Panc1 (cell line): Measurements from ENCODE around the gene CCDC59. TPM values are rescaled to one million over a fixed set of nuclear protein-coding genes. Genes with fewer than 3 reads are reported as not detected.
A peak's percentile ranks its signal among the peaks of the same experiment; 100 is the strongest.

Source experiments
- ATAC-seq: fragments of 200-7000 bp; cut with Tn5 transposase; 2 replicates; pipeline ENCODE4 v1.9.1; 2020; ENCODE audit warnings: mild to moderate bottlenecking, moderate library complexity
- BruUV-seq: library from RNA; stranded (reverse); fragments of 400-500 nt; replicated peaks from 2 replicates; lab custom pipeline; 2021; lab: Mats Ljungman, UMichigan
- CTCF ChIA-PET: fragments of 300-600 bp; sonication (Branson Sonifier 250); formaldehyde crosslinking; loops from one replicate; lab custom pipeline; 2022; ENCODE audit warnings: antibody characterized with exemption; lab: Charles Lee
- POLR2A ChIA-PET: fragments of 300-600 bp; sonication (Branson Sonifier 250); formaldehyde crosslinking; loops from one replicate; lab custom pipeline; 2022; ENCODE audit warnings: antibody characterized with exemption; lab: Charles Lee
- DNase-seq: peaks from one replicate; pipeline ENCODE4 v3.0.0-alpha.2; 2010; ENCODE audit warnings: low read depth, low spot score
- H3K27ac ChIP-seq: 2 replicates; pipeline ENCODE4 v1.5.1; 2011; ENCODE audit warnings: mild to moderate bottlenecking, low read length, inconsistent platforms
- H3K27me3 ChIP-seq: fragments of 200-500 bp; sonication (Bioruptor generic); 2 replicates; pipeline ENCODE4 v1.6.0; 2014; ENCODE audit warnings: low read length, inconsistent platforms; ENCODE audit not compliant: control insufficient read depth, insufficient read depth
- H3K36me3 ChIP-seq: fragments of 200-500 bp; sonication (Bioruptor generic); 2 replicates; pipeline ENCODE4 v1.5.1; 2014; ENCODE audit warnings: inconsistent platforms, mild to moderate bottlenecking, low read length, moderate library complexity; ENCODE audit not compliant: control insufficient read depth, insufficient read depth
- H3K4me1 ChIP-seq: 2 replicates; pipeline ENCODE4 v1.5.1; 2011; ENCODE audit warnings: inconsistent platforms, mild to moderate bottlenecking, low read length, moderate library complexity; ENCODE audit not compliant: control insufficient read depth, insufficient read depth
- H3K4me3 ChIP-seq, 2 experiments: 2 replicates each; pipeline ENCODE4 v1.5.1; 2011 to 2012; ENCODE audit warnings: low read depth in 2 of 2, low read length in 2 of 2, mild to moderate bottlenecking in 2 of 2, inconsistent platforms in 1 of 2, moderate library complexity in 1 of 2
- H3K9me3 ChIP-seq: fragments of 200-500 bp; sonication (Bioruptor generic); 2 replicates; pipeline ENCODE4 v1.5.1; 2014; ENCODE audit warnings: low read depth, mild to moderate bottlenecking, inconsistent platforms, low read length, moderate library complexity; ENCODE audit not compliant: control insufficient read depth, insufficient read depth
- POLR2AphosphoS5 ChIP-seq: IDR thresholded peaks from 2 replicates; pipeline ENCODE4 v1.6.1; 2012; ENCODE audit warnings: mild to moderate bottlenecking, low read depth, low read length, moderate library complexity
- SIN3A ChIP-seq: IDR thresholded peaks from 2 replicates; pipeline ENCODE4 v1.6.1; 2012; ENCODE audit warnings: low read depth, mild to moderate bottlenecking, low read length, moderate library complexity, borderline replicate concordance; ENCODE audit not compliant: insufficient read depth
- TCF7L2 ChIP-seq: IDR thresholded peaks from 2 replicates; pipeline ENCODE4 v1.6.1; 2011; ENCODE audit warnings: mild to moderate bottlenecking, low read depth, low read length, inconsistent platforms
- in situ Hi-C: cut with HindIII; loops from 2 replicates; pipeline ENCODE4 v1.10.0; 2016; ENCODE audit warnings: low sequenced_read_pairs, low pct_unique_long_range_greater_than_20kb
- intact Hi-C: fragments of 100-400 bp; cut with micrococcal nuclease; formaldehyde crosslinking; loops from one replicate; pipeline ENCODE4 v1.10.0; 2022; ENCODE audit not compliant: unreplicated experiment
- total RNA-seq: library from RNA; stranded (reverse); gene quantifications from one replicate; pipeline ENCODE4 v1.2.1, GENCODE V29; 2021; ENCODE audit not compliant: unreplicated experiment
- TF ChIP-seq, protein P1 (sequence below), 2 experiments: IDR thresholded peaks; 2 replicates each; pipeline ENCODE4 v1.6.1; 2011 to 2012; ENCODE audit warnings: low read depth in 2 of 2, control low read depth in 1 of 2, low read length in 1 of 2, mild to moderate bottlenecking in 1 of 2, moderate library complexity in 1 of 2; ENCODE audit not compliant: insufficient read depth in 1 of 2
- TF ChIP-seq, protein P2 (sequence below): fragments of 450-650 bp; IDR thresholded peaks from 2 replicates; pipeline ENCODE4 v1.5.1; 2017; ENCODE audit warnings: mild to moderate bottlenecking

CCDC59 gene
- total RNA-seq, 1 experiment from 2014 or later, result 39.8 TPM

DNA sequence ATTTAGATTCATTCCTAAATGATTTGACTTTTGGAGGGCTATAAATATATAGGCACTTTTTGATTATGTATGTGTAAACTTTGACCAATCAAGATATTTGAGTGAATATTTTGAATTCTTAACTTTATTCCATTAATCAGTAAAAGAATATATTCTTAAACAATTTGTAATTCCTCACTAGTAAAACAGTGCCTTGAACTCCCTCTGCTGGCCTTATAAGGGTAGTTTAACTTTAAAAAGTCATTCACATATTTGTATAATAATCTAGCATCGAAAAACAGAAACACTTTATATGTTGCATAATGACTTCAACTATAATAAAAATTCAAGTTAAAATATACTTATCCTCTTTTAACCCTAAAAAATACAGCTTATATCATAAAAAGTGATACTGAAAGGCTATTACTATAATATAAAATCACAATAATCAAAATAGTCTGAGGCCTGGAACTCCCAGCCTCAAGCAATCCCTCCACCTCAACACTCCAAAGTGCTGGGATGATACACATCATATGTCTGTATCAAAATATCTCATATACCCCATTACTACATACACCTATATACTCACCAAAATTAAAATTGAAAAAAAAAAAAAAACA, 31.2 kb downstream of the CCDC59 start:
- in situ Hi-C loops, result no loop called here
- ATAC-seq, result no peak

DNA sequence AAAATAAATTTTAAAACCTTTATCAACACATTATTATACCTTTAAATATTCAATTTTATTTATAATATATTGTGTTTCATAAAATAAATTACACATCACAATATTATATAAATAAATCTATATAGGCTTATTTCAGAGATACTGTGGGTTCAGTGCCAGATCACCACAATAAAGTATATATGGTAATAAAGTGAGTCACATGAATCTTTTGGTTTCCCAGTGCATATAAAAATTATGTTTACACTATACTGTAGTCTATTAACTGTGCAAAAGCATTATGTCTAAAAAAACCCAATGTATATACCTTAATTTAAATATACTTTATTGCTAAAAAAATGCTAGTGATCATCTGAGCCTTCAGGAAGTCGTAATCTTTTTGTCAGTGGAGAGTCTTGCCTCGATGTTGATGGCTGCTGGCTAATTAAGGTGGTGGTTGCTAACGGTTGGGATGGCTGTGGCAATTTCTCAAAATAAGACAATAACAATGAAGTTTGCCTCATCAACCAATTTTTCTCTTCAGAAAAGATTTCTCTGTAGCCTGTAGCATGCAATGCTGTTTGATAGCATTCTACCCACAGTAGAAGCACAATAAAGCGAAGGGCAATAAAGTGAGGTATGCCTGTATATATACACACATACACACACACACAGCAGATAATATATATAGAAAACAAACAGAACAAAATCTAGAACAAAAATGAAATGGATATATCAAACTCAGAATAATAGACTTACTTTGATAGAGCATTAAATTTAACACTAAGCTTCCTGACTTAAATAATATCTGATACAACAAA, 32.4 kb downstream of the CCDC59 start:
- H3K27me3 ChIP-seq, result no peaks in the 10 kb centered on the region
- in situ Hi-C loops, result no loop called here
- TF ChIP-seq, protein P1, sequence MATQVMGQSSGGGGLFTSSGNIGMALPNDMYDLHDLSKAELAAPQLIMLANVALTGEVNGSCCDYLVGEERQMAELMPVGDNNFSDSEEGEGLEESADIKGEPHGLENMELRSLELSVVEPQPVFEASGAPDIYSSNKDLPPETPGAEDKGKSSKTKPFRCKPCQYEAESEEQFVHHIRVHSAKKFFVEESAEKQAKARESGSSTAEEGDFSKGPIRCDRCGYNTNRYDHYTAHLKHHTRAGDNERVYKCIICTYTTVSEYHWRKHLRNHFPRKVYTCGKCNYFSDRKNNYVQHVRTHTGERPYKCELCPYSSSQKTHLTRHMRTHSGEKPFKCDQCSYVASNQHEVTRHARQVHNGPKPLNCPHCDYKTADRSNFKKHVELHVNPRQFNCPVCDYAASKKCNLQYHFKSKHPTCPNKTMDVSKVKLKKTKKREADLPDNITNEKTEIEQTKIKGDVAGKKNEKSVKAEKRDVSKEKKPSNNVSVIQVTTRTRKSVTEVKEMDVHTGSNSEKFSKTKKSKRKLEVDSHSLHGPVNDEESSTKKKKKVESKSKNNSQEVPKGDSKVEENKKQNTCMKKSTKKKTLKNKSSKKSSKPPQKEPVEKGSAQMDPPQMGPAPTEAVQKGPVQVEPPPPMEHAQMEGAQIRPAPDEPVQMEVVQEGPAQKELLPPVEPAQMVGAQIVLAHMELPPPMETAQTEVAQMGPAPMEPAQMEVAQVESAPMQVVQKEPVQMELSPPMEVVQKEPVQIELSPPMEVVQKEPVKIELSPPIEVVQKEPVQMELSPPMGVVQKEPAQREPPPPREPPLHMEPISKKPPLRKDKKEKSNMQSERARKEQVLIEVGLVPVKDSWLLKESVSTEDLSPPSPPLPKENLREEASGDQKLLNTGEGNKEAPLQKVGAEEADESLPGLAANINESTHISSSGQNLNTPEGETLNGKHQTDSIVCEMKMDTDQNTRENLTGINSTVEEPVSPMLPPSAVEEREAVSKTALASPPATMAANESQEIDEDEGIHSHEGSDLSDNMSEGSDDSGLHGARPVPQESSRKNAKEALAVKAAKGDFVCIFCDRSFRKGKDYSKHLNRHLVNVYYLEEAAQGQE (IDR thresholded peaks at IDR 0.05; ENCODE audit: insufficient read depth in 1 of 2, low read depth in 2 of 2, low read length in 1 of 2), result no peak
- TF ChIP-seq, protein P2, sequence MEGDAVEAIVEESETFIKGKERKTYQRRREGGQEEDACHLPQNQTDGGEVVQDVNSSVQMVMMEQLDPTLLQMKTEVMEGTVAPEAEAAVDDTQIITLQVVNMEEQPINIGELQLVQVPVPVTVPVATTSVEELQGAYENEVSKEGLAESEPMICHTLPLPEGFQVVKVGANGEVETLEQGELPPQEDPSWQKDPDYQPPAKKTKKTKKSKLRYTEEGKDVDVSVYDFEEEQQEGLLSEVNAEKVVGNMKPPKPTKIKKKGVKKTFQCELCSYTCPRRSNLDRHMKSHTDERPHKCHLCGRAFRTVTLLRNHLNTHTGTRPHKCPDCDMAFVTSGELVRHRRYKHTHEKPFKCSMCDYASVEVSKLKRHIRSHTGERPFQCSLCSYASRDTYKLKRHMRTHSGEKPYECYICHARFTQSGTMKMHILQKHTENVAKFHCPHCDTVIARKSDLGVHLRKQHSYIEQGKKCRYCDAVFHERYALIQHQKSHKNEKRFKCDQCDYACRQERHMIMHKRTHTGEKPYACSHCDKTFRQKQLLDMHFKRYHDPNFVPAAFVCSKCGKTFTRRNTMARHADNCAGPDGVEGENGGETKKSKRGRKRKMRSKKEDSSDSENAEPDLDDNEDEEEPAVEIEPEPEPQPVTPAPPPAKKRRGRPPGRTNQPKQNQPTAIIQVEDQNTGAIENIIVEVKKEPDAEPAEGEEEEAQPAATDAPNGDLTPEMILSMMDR, result no peak
- TF ChIP-seq TCF7L2 (no peak), SIN3A (no peak), POLR2AphosphoS5 (no peak)
- ChIA-PET POLR2A (no interaction called here), CTCF (no interaction called here)
- H3K9me3 ChIP-seq, result no peaks in the 10 kb centered on the region
- H3K4me1 ChIP-seq, result 0 out of 2 replicates have a peak, but pooled peaks cover 3% of the 10 kb centered on the region
- no peak overlapping the region for H3K4me3 ChIP-seq
- intact Hi-C loops, result no loop called here
- no TSS peak for BruUV-seq
- DNase-seq (no peak), ATAC-seq (no peak)
- no peak overlapping the region for H3K27ac ChIP-seq
- H3K36me3 ChIP-seq, result no peaks in the 10 kb centered on the region

More for the DNA sequence above, 31.2 kb downstream of the CCDC59 start:
- TF ChIP-seq TCF7L2 (no peak), SIN3A (no peak), POLR2AphosphoS5 (no peak)
- TF ChIP-seq, protein P2, result peak; percentile 27; the same call in 1 of the 2 replicates
- TF ChIP-seq, protein P1 (IDR thresholded peaks at IDR 0.05; ENCODE audit: insufficient read depth in 1 of 2, low read depth in 2 of 2, low read length in 1 of 2), result no peak
- ChIA-PET POLR2A (no interaction called here), CTCF (no interaction called here)
- DNase-seq, result no peak
- Histone ChIP-seq H3K36me3 (no peaks in the 10 kb centered on the region), H3K9me3 (no peaks in the 10 kb centered on the region), H3K27ac (no peak overlapping the region), H3K4me1 (0 out of 2 replicates have a peak, but pooled peaks cover 3% of the 10 kb centered on the region), H3K4me3 (no peak overlapping the region), H3K27me3 (no peaks in the 10 kb centered on the region)
- intact Hi-C loops, result loop anchor here (1.0 kb wide), 1 partner anchor 683 kb away; no protein-coding TSS in a partner anchor
- no TSS peak for BruUV-seq
